ENCODE results near the gene NBPF14.
"Not testable (repeated sequence)": the region's sequence is repeated elsewhere in the genome, so short reads cannot be mapped to it uniquely, and the experiment has no call there.

Gene NBPF14, protein sequence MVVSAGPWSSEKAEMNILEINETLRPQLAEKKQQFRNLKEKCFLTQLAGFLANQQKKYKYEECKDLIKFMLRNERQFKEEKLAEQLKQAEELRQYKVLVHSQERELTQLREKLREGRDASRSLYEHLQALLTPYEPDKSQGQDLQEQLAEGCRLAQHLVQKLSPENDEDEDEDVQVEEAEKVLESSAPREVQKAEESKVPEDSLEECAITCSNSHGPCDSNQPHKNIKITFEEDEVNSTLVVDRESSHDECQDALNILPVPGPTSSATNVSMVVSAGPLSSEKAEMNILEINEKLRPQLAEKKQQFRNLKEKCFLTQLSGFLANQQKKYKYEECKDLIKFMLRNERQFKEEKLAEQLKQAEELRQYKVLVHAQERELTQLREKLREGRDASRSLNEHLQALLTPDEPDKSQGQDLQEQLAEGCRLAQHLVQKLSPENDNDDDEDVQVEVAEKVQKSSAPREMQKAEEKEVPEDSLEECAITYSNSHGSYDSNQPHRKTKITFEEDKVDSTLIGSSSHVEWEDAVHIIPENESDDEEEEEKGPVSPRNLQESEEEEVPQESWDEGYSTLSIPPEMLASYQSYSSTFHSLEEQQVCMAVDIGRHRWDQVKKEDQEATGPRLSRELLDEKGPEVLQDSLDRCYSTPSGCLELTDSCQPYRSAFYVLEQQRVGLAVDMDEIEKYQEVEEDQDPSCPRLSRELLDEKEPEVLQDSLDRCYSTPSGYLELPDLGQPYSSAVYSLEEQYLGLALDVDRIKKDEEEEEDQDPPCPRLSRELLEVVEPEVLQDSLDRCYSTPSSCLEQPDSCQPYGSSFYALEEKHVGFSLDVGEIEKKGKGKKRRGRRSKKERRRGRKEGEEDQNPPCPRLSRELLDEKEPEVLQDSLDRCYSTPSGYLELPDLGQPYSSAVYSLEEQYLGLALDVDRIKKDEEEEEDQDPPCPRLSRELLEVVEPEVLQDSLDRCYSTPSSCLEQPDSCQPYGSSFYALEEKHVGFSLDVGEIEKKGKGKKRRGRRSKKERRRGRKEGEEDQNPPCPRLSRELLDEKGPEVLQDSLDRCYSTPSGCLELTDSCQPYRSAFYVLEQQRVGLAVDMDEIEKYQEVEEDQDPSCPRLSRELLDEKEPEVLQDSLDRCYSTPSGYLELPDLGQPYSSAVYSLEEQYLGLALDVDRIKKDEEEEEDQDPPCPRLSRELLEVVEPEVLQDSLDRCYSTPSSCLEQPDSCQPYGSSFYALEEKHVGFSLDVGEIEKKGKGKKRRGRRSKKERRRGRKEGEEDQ (N-terminal part only)

GRCh38 chr1:148595911-148596310, at the start of gene NBPF14:
TSS of gene NBPF14 (minus strand) at chr1:148596011. CDS start at chr1:148595717, 294 bp downstream.
- not testable (repeated sequence) for DNase-seq (ENCODE audit: low read depth in 3 of 3)

GRCh38 chr1:148625451-148625850, 29.6 kb upstream of the NBPF14 start:
- DNase-seq (ENCODE audit: low read depth in 3 of 3), result not testable (repeated sequence)

DNA sequence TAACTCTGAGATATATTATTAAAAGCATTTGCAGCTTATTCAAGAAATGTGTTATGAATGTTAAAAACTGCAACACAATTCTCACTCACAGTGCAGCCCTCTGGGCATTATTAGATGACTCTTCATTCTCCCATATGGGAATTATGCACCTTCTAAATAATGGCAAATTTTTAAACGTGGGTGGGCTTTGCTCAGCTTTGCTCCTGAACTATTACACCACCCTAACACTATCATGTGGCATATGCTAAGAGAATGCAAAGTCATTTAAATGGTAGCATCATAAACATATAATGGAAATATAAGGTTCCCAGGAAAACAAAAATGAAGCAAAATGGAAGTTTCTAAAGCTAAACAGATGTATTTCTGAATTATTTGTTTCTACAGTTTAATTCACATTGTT, 22.4 kb upstream of the NBPF14 start:
- DNase-seq (ENCODE audit: low read depth in 3 of 3), result not testable (repeated sequence)

GRCh38 chr1:148605266-148605665, 9.5 kb upstream of the NBPF14 start:
- not testable (repeated sequence) for DNase-seq (ENCODE audit: low read depth in 3 of 3)

GRCh38 chr1:148595360-148595759, 451 bp downstream of the NBPF14 start:
- DNase-seq (ENCODE audit: low read depth in 3 of 3), result not testable (repeated sequence)

DNA sequence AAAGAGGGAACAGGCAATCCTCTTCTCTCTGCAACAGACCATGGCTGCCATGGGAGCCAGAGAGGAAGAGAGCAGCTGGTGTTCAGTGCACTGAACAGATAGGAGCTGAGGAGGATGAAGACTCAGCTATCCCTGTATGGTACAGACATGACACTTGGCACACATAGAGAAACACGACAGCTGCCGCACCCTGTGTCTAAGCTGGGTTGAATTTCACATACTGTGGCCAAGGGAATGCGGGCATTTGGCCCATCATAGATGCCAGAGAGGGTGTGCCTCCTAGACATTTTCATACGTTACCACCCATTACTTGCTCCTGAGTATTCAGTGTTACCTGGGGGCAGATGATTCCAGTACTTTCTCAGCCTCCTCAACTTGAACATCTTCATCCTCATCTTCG, 4.7 kb downstream of the NBPF14 start:
- not testable (repeated sequence) for DNase-seq (ENCODE audit: low read depth in 3 of 3)

DNA sequence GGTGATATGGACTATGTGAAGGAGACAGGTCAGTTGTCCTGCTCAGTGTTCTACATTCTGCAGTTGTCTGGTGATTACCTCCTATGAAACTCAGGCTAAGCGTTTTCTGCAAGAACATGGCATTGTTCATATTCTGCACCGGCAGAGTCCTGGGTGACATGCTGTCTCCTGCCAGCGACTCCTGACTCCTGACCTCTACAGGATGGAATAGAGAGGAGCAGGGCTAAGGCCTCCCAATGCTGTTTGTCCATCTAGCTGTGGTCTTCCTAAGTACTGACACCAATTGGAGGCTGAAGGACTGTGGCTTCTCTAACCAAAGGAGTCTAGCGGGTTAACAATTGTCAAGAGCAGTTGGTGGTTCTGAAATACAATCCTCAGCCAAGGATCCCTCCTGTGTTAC, 63.7 kb downstream of the NBPF14 start:
- not testable (repeated sequence) for DNase-seq (ENCODE audit: low read depth in 3 of 3)

- peak; percentile 50 to 78 (median 55) for DNase-seq (ENCODE audit: low read depth in 3 of 3)
These were observed 66.7 kb downstream of the NBPF14 start for GRCh38 chr1:148529101-148529567.

- not testable (repeated sequence) for DNase-seq (ENCODE audit: low read depth in 3 of 3)
These were observed 67.2 kb downstream of the NBPF14 start for GRCh38 chr1:148528591-148528990.

DNA sequence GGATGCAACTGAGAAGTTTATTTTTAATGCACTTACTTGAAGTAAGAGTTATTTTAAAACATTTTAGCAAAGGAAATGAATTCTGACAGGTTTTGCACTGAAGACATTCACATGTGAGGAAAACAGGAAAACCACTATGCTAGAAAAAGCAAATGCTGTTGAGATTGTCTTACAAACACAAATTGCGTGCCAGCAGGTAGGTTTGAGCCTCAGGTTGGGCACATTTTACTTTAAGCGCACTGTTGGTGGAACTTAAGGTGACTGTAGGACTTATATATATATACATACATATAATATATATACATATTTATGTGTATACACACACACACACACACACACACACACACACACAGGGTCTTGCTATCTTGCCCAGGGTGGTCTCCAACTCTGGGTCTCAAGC, 69.2 kb downstream of the NBPF14 start:
- not testable (repeated sequence) for DNase-seq (ENCODE audit: low read depth in 3 of 3)

GRCh38 chr1:148523205-148524144, 72.3 kb downstream of the NBPF14 start:
- not testable (repeated sequence) for DNase-seq (ENCODE audit: low read depth in 3 of 3)

DNA sequence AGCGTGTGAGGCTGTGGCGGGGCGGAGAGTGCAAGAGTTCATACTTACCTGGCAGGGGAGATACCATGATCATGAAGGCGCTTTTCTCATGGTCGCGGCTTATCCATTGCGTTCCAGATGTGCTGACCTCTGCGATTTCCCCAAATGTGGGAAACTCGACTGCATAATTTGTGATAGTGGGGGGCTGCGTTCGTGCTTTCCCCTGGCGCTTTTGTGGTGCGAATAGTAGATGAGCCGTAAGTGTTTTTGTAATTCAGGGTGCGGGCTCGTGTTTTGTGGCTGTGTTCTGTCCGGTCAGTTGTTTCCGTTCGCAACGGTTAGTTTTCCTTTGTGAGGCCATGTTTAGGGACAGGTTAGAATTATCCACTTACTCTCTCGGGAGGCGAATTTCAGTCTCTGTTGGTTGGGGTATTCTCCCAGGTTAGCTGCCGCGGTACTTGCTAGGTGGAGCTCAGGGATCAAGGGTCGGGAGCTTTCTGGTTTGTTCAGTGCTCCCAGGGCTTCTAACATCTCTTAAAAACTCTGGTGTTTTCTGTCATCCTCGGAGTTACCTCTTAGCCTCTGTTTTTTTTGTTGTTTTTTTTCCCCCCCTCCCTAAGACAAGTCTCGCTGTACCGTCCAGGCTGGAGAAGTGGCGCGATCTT, 73.1 kb downstream of the NBPF14 start:
- DNase-seq (ENCODE audit: low read depth in 3 of 3), result peak; percentile 83 to 90 (median 87)

- peak; percentile 62 to 81 (median 70) for DNase-seq (ENCODE audit: low read depth in 3 of 3)
These were observed 73.7 kb downstream of the NBPF14 start for GRCh38 chr1:148522072-148522471.

DNA sequence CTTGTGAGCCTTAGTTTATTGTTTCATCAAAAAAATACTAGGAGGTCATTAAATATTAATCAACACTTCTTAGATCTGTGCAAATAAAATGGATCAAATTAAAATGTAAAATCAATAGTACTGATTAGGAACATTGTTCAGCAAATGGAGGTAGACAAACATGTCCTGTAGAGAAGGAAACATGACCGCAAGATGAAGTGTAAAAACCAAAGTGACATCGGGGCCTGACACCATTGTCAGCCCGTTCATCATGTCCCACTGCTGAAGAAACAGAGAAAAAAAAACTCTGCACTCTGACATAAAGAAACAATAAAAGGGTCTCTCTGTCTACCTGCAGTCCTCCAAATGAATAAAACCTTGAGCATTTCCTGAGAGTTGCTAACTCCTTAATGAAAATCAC, 81.5 kb downstream of the NBPF14 start:
- not testable (repeated sequence) for DNase-seq (ENCODE audit: low read depth in 3 of 3)

DNA sequence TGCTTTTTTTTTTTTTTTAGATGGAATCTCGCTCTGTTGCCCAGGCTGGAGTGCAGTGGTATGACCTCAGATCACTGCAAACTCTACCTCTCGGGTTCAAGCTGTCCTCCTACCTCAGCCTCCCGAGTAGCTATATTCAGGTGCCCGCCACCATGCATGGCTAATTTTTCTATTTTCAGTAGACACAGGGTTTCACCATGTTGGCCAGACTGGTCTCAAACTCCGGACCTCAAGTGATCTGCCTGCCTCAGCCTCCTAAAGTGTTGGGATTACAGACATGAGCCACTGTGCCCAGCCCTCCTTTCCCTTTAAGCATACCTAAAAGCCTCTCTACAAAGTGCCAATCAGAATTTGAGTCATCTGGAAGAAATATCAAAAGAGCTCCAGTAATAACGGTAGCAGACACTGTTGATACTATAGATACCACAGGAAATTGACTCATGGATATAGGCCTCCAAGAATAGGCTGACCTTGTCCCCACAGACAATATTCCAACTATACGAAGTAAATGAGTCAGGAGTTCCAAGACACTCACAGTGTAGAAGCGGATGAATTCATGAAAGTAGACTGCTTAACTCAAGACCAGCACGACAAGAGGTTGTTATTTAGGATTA, 83.1 kb downstream of the NBPF14 start:
- DNase-seq (ENCODE audit: low read depth in 3 of 3), result not testable (repeated sequence)

DNA sequence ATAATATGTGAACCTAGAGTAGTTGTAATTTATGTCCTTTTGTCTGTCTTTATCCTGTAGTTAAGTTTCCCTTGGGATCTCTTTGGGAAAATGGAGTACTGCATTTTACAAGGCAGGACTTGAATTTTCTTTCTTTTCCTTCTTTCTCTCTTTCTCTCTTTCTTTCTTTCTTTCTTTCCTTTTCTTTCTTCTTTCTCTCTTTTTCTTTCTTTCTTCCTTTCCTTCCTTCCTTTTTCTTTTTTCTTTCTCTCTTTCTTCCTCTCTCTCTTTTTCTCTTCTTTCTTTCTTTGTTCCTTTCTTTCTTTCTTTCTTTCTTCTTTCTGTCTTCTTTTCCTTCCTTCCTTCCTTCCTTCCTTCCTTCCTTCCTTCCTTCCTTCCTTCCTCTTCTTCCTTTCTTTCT, 101.9 kb downstream of the NBPF14 start:
- not testable (repeated sequence) for DNase-seq (ENCODE audit: low read depth in 3 of 3)

- not testable (repeated sequence) for DNase-seq (ENCODE audit: low read depth in 3 of 3)
These were observed 112.8 kb downstream of the NBPF14 start, which contains the start of gene PPIAL4G for GRCh38 chr1:148483029-148483428. TSS of gene PPIAL4G (minus strand) at chr1:148483302. CDS start at chr1:148483252, 50 bp downstream.

All from stimulated activated CD4-positive, alpha-beta T cell treated with anti-CD3 and anti-CD28 coated beads, TNF-alpha, amount 100 ng/mL, for 24 hours (primary cell).